NCI-H226 (cell line): ENCODE measurements around the gene PRKCZ.

Source experiments
- DNase-seq: peaks from one replicate; pipeline ENCODE4 v3.0.0-alpha.2; 2015

The PRKCZ gene

GRCh38 chr1:2070016-2070415 is 19.8 kb downstream of the PRKCZ start:
- no peak for DNase-seq

- DNase-seq: no peak
These were observed 20.8 kb downstream of the PRKCZ start for GRCh38 chr1:2070800-2071530.

DNA sequence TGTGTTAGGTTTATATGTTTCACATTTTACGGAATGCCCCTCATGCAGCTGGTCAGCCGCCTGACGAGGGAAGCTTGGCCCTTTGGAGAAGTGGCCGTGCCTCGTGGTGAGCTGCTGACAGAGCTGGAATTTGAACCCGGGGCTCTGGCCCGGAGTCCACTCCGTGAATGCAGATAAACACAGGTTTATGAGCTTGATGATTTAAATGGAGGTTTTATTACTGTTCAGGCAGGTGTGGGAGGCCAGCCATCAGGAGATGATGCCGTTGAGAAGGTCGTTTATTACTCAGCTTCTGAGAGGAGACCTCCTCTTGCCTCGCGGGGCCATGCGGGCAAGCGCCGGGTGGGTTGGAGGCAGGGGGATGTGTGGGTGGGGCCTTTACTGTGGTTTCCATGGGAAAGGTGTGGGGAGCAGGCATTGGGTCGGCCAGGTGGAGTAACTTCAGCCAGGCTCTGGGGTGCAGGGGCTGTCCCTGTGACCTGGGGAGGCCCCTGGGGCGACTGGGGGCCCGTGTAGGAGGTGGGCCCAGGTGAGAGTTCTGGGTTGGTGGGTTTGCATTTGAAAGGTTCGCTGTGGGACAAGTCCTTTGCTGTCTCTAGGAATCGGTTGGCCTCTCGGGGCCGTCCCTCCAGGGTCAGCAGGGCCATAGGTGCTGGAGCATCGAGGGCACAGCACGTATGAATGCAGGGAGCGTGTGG is 22.0 kb downstream of the PRKCZ start:
- DNase-seq: no peak

- DNase-seq: no peak
These were observed 22.7 kb downstream of the PRKCZ start for GRCh38 chr1:2072891-2073290.

DNA sequence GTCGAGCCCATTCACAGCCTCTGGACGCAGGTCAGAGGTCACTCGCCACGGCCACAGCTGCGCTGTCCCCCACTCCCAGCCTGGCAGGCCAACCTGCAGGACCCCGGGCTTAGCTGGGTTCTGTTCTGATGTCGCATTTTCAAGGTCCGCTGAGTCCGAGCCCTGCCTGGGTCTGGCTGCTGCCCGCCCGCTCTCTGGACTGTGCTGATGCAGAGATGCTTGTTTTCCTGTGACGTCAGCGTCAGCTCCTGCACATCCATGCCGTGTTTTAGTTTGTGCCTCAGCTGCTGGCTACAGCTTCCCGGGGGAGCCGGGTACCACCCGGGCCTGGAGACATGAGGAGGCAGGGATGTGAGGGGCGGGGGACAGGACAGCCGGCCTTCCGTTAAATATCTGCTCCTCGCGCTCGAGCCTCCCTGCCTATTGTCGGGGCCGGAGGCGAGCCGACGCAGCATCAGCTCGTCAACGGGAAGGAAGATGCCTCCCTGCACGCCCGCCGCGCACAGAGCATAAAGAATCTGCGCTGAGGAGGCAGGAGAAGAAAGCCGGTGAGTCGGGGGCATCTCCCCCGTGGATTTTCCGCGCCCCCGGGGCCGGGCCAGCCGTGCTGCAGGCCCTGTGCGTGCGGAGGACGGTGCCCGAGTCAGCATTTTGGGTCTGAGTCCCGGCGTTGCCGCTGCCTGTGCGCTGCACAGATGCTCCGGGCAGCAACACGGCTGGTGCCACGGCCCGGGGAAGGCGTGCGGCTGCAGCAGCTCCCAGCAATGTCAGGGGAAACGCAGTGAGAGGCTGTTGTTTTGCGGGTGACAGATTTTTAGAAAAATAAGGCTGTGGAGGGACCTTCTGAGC is 23.4 kb downstream of the PRKCZ start:
- no peak for DNase-seq

DNA sequence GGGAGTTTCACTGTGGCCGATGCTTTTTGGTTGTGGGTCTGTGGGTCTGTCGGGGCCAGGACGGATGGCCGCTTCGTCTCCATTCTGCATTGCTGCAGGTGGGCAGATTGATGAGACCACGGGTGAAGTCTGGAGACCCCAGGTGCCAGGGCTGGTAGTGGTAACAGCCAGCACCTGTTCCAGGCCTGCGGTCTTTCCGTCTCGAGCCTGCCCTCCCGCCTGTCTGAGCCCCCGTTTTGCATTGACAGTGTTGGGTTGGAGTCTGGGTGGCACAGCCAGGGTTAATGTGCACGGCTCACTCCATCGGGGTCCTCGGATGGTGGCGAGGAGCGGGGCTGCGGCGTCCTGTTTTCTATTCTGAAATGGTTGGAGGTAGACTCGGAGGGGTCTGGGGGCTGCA is 24.2 kb downstream of the PRKCZ start:
- no peak for DNase-seq

GRCh38 chr1:2074944-2075740 is 24.9 kb downstream of the PRKCZ start:
- DNase-seq: no peak

GRCh38 chr1:2076826-2077225 is 26.6 kb downstream of the PRKCZ start:
- DNase-seq: no peak

DNA sequence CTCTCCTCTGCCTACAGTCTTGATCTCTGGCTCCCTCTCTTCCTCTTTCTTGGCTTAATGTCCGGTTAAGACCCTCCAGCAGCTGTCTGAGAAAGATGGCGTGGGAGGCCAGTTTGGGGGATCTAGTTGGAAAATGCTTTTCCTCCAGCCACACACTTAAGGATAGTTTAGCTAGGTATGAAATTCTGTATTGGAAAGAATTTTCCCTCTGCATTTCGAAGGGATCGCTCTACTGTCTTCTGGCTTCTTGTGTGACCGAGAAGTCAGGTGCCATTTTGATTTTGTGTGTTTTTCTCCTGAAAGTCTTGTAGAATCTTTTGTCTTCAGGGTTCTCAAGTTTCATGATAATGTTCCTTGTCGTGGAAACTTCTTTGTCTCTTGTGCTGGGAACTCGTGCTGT is 28.0 kb downstream of the PRKCZ start:
- DNase-seq: no peak

GRCh38 chr1:2079396-2080085 is 29.3 kb downstream of the PRKCZ start:
- no peak for DNase-seq

DNA sequence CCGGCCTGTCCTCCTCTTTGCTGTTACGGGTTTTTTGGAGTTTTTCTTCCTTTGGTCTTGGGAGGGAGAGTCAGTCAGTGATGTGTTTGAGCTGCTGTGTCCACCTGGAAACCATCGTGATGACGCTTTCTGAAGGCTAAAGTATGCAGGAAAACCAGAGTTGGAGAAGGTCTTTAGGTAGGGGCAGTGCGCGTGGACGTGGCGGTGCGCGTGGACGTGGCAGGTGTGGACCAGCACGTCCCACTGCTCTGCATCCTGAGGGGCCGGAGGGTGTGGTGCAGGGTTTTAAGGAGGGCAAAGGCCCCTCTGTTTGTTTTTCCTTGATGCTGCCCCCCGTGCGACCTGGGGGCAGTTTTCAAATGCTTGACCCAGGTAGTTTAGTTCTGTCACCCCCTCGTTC is 29.9 kb downstream of the PRKCZ start:
- no peak for DNase-seq

- no peak for DNase-seq
These were observed 30.7 kb downstream of the PRKCZ start for GRCh38 chr1:2080884-2081283.

DNA sequence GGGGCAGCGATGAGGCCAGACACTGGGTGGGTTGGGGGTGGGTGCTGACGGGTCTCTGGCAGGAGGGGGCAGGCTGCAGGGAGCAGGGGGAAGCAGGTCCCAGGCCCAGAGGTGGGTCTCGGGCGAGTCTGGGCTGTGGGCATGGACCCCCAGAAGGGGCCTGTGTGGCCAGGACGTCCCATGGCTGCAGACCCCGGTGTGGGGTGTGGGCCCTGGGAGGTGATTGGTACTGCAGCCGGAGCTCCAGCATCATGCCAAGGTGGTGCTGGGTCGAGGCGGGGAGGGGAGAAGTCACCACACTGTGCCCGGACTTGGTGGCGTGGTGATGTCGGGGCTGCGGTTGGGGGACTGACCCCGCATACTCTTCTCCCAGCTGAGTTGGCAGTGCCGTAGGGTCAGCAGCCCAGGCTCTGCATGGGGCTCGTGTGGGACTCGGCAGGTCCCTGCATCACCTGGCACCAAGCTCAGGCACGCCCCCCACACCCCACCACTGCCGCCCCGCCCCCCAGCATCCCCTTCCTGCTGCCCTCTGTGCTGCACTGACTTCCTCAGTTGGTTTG is 31.2 kb downstream of the PRKCZ start:
- no peak for DNase-seq

- no peak for DNase-seq
These were observed 31.9 kb downstream of the PRKCZ start for GRCh38 chr1:2082064-2082463.

DNA sequence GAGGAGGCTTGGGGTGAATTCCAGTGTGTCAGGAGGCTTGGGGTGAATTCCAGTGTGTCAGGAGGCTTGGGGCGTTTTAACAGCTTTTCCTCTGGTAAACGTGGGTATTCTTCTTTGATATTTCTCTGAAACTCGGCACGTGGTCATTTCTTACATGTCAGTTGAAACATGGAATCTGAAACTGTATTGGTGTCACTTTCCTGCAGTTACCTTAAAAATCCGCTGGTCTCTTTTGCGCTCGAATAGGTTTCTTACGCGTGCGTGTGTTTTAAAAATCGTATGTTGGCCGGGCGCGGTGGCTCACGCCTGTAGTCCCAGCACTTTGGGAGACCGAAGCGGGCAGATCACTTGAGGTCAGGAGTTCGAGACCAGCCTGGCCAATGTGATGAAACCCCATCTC is 33.5 kb downstream of the PRKCZ start:
- DNase-seq: no peak

- DNase-seq: no peak
These were observed 34.1 kb downstream of the PRKCZ start for GRCh38 chr1:2084306-2084705.

GRCh38 chr1:2085080-2085479 is 34.9 kb downstream of the PRKCZ start:
- DNase-seq: no peak

GRCh38 chr1:2086446-2087078 is 36.4 kb downstream of the PRKCZ start:
- no peak for DNase-seq

DNA sequence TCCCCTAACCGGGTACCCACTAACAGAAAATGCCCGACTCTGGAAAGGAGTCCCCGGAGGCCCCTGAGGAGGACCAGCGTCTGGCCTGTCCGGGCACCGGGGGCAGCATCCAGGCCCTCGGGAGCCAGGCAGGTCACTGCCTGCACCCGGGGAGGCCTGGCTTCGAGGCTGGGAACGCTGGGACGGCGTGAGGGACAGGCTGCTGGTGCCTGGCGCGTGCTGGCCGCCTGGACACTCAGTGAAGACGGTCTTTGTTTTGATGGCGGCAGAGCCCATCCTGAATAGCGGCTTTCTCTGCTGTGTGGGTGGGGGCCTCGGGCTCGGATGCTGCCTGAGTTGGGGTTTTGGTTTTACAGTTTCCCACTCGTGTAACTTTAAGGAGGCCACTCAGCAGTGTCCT is 37.6 kb downstream of the PRKCZ start:
- no peak for DNase-seq

DNA sequence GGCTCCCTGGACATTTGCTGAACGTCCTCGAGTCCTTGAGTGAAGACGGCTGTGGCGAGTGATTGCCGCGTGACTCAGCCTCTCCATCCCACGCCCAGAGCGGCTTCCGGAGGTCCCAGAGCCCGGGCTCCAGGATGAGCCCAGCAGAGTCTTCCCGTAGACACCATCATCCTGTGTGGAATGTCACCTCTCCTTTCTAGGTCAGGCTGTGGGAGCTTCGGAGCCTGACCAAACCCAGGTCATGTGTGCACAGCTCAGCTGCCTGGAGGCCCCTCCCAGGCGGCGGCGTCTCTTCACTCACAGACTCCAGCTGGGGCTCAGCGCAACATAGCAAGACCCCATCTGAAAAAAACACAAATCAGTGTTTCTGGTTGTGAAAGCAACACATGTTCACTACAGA is 38.2 kb downstream of the PRKCZ start:
- no peak for DNase-seq

GRCh38 chr1:2089051-2089450 is 38.8 kb downstream of the PRKCZ start:
- no peak for DNase-seq
